GM21528 (cell line): ENCODE data around the gene BTRC.
"Not testable (repeated sequence)": the region's sequence is repeated elsewhere in the genome, so short reads cannot be mapped to it uniquely, and the experiment has no call there.

ENCODE experiments used
- ATAC-seq: cut with Tn5 transposase; IDR thresholded peaks from one replicate; pipeline ENCODE4 v1.9.1; 2021; ENCODE audit warnings: mild to moderate bottlenecking, moderate library complexity; ENCODE audit not compliant: unreplicated experiment, low FRiP score

Gene BTRC

DNA sequence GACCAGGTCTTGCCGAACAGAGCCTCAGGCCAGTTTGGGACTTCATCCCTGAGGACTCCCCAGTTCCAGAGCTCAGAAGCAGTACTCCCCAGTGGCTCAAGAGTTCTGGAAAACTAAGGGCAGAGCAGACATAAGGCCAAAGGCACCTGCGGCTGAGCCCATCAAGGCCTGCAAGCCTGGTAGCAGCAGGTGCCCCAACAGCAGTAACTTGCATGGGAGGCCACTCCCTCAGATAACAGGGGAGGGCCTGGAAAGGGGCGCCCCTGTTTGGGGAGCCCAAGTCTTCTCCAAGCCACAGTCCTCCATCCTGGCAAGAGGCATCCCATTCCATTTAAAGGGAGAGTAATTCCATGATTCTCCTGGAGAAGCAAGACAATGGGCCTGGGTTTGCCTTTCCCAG lies 221.1 kb downstream of the BTRC start:
- no peak for ATAC-seq

DNA sequence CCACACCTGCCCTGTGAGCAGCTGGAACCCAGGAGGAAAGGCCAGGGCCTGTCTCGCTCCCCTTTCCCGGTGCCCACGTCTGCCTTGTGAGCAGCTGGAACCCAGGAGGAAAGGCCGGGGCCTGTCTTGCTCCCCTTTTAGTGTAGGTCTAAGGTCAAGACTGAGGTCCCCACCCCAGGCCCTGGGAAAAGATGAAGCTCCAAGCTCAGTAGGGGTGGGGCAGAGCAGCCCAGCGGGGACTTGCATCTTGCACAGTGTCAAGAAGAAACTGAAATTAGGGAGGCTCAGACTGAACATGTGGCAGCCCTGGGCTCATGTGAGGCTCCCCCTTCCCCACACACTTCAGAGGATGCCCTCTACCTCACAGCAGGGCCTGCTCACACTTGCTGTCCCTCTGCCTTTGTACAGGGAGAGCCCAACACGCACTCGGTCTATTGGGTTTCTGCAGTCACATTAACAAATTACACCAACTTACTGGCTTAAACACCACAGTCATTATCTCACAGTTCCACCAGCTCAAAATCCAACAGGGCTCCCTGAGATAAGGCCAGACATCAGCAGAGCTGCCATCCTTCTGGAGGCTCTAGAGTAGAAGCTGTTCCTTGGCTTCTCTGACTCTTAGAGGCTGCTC lies 221.7 kb downstream of the BTRC start:
- ATAC-seq = no peak

DNA sequence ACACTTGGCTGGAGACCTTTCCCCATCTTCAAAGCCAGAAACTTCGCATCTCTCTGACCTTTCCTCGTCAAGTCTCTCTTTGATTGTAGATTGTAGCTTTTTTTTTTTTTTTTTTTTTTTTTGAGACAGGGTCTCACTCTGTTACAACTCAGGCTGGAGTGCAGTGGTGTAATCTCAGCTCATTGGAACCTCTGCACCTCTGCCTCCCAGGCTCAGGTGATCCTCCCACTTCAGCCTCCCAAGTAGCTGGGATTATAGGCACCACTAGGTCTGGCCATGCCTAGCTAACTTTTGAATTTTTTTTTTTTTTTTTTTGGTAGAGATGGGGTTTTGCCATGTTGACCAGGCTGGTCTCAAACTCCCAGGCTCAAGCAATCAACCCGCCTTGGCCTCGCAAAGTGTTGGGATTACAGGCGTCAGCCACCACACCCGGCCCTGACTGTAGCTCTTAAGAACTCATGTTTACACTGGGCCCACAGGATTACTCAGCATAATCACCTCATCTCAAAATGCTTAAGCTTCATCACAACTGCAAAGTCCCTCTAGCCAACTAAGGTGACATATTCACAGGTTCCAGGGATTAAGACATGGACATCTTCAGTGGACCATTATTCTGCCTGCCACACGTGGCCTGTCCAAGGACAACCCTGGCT lies 222.4 kb downstream of the BTRC start:
- ATAC-seq = no peak

- no peak for ATAC-seq
Observed at GRCh38 chr10:101577121-101577871, 223.3 kb downstream of the BTRC start.

- no peak for ATAC-seq
Observed at GRCh38 chr10:101578192-101578591, 224.2 kb downstream of the BTRC start.

DNA sequence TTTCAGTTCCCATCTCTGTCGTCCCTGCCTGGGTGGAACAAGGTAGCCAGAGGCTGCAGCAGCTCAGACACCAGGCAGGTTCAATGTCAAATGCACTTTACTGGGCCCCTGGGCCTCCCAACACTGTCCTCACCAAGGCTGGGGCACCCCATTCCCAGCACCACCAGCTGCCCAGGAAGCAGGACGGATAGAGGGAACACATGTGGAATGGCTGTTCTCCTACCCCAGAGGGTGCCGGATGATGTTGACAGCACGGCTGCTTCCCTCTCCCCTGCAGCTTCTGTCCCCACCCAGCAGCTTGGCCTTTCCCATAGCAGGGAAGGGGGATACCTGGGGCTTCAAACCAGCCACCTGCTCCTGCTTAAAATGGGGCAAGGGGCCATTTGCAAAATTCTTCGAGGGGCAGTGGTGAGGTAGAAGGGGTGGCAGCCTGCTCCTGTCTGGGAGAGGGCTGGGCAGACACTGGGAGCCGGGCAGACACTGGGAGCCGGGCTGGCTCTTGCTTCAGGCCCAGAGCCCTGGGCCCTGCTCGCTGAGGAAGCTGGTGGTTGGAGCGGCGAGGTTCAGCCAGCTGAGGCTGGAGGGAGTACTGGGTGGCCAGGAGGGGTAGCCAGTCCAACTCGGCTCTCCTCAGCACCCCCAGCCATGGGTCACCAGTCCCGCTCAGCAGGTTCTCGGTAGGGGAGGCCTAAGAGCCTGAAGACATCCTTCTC lies 225.0 kb downstream of the BTRC start:
- no peak for ATAC-seq

GRCh38 chr10:101579516-101579870 lies 225.5 kb downstream of the BTRC start:
- ATAC-seq = no peak

DNA sequence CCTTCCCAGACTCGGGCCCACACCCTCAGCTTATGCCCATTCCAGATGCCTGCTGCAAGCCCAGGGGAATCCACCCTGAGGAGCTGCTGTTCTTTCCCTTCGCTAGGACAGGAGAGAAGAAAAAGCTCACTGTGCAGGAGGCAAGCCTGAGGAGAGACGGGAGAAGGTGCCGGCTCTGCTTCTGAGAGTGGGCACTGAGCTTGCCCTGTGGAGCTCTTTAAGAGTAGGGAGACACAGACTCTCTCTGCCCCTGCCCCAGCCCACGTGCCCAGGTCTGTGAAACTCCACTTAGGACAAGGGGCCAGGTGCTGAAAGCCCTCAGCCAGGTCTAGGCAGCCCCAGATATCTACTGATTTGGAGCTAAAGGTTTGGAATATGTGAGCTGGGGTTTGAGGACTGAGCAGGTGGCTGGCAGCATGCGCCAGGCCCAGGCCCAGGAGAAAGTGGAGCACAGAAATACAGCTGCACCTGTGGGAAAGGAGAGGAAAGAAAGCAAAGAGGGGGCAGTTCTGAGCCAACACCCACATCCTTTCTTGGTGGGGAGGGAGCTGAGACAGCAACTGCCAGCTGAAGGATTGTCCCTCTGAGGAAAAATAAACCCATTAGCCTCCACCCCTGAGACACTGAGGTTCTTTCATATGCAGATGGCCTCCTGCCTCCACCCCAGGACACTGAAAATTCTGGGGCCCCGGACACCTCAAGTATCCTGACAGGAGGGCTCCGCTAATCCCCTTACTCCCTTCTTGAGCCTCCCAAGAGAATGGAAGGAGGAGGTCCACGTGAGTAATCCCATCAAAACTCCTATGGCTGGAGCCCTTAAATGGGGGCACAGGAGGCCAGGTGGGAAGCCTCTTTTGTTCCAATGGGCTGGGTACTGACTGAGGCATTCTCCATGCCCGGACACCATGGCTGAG lies 226.8 kb downstream of the BTRC start:
- no peak for ATAC-seq

DNA sequence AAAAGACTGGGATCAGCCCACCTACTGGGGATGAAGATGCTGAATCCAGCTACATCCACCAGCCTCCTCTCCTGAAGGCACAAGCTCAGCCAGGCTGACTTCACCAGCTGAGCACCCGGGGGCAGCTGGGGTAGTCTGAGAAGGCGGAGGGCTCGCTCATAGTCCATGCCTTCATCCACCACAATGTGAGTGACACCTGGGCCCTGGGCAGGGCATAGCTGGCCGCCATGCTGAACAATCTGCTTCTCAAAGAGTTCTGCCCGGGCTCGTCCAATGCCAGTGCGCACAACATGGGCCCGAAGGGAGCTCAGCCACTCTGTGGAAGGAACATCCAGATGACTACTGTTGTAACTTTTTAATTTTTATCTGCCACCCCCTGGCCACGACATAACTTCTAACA lies 231.9 kb downstream of the BTRC start:
- no peak for ATAC-seq

GRCh38 chr10:101587725-101588653 lies 234.0 kb downstream of the BTRC start, which contains the start of the genes DPCD and POLL:
Gene DPCD (plus strand): TSS chr10:101588321. CDS start chr10:101588337, 16 bp downstream.
Gene POLL (minus strand): TSS chr10:101588257. CDS start chr10:101587360, 897 bp downstream.
- ATAC-seq = peak; percentile 96

DNA sequence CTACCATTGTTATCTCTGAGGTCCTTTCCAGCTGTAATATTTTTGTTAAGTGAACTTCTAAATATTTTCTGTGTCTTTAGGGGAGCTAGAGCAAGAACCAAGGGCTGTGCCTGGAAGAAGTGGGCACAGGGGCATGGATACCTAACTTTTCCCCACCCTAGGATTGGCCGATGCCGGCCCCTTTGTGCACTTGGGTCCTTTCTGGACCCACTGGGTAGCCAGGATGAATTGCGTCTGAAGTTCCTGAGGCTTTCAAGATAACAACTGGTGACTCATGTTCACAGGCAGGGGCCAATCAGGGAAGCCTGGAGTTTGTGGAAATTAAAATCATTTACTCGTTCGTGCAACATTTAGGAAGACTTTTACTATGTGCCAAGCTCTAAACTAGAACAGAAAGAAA lies 234.9 kb downstream of the BTRC start:
- ATAC-seq = no peak

- ATAC-seq = not testable (repeated sequence)
Observed at GRCh38 chr10:101593331-101593730, 239.4 kb downstream of the BTRC start.

DNA sequence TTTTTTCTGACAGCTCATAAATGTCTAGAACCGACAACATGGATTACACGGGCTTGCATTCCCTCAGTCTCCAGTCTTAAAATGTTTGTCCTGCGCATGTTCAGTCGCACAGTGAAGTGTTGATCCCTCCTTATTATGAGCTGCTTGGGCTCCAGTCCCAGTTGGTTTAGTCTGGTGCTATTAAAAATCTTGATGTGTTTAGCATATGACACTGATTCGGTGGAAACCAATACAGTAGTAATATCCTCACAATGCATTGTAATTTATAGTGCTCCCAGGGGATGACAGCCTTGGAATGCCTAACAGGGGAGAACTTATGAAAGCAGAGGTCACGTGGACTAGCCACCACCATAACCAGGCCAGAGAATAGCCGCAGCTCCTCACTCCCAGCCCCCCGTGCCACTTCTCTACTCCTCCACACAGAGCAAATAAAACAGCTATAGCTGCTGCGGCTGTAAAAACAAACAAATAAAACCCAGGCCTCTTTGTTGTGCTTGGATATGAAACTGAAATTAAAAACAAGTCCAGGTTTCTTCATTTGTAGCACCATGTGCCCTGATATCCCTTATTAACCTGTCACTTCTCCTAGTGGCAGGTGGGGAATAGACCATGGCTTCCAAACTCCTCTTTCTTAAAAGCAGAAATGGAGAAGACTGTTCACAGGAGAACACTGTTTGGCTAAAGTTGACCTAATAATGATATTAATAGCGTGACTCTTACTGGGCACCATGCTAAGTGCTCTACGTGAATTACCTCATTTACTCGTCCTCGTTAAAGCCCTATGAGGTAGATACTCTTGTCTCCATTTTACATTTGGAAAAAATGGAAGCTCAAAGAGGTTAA lies 241.8 kb downstream of the BTRC start:
- no peak for ATAC-seq

GRCh38 chr10:101597091-101597900 lies 243.3 kb downstream of the BTRC start:
- no peak for ATAC-seq

DNA sequence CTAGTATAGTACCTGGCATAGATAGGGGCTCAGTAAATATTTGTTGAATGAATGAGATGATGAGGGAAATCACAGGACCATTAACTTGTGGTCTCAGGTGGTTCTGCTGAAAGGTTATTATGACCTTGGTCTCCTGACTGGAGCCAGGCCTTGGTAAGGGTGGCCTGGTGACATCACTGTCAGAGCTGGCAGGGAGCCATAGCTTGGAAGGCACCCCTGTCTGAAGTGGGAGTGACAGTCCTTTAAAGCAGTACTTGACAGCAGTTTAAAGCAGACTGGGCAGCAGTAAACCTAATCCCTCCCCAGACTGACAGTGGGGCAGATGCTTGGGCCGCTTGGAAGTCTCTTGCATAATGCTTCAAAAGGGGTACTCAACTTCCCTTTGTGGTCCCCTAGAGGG lies 247.6 kb downstream of the BTRC start:
- no peak for ATAC-seq

DNA sequence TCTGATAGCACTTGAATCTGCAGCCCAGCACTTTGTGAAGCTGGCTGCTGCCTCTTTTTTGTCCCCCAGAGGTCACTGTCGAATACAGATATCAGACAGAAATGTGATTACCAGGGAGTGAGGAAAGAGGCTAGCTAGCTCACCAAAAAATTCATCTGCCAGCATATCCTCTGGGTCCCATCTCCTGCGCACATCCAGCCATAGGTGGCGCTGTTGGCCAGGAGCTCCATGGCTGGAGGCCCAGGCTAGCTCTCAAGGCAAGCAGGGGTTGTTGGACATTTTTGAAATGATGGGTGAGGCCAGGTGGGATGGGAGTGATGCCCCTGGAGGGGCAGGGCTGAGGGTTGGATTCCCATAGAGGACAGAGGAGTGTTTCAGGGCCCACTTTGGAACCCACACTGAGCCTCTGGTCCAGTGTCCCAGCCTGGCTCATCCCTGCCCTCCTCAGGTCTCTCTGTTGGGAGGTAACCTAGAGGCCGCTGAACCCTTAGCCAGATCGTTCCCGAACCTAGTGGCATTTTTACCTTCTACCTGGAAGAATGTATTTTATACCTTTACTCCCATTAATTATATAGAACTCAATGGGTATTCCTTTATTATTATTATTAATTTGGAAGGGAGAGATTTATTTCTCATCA lies 248.9 kb downstream of the BTRC start:
- ATAC-seq = no peak
